IMR-90 (cell line): ENCODE results near the gene DTX1. TPM values are rescaled to one million over a fixed set of nuclear protein-coding genes. Genes with fewer than 3 reads are reported as not detected.

Experiments
- ATAC-seq: fragments of 200-7000 bp; cut with Tn5 transposase; 2 replicates; pipeline ENCODE4 v1.9.1; 2020; ENCODE audit warnings: low read depth, mild to moderate bottlenecking, moderate library complexity
- BruUV-seq: library from RNA; stranded (reverse); fragments of 400-500 nt; replicated peaks from 2 replicates; lab custom pipeline; 2021; lab: Mats Ljungman, UMichigan
- CTCF ChIA-PET: fragments of 300-600 bp; formaldehyde crosslinking; extraction: SDS; loops from one replicate; lab custom pipeline; 2021; ENCODE audit warnings: antibody characterized with exemption; lab: Yijun Ruan, JAX
- POLR2A ChIA-PET: fragments of 300-600 bp; sonication (Branson Sonifier 250); formaldehyde crosslinking; loops from one replicate; lab custom pipeline; 2022; ENCODE audit warnings: antibody characterized with exemption; ENCODE audit not compliant: unreplicated experiment; lab: Charles Lee
- DNase-seq: peaks from one replicate; pipeline ENCODE4 v3.0.0; 2013
- H2AFZ ChIP-seq: replicated peaks from 2 replicates; pipeline ENCODE3; 2013; ENCODE audit warnings: low read length, mild to moderate bottlenecking; ENCODE audit not compliant: poor library complexity
- H2AK5ac ChIP-seq: 2 replicates; pipeline ENCODE4 v1.6.1; 2013; ENCODE audit warnings: low read depth, low read length, inconsistent platforms
- H2AK9ac ChIP-seq: replicated peaks from 2 replicates; pipeline ENCODE3; 2013; ENCODE audit warnings: mild to moderate bottlenecking, low read depth, low read length, moderate library complexity; ENCODE audit not compliant: poor library complexity
- H2BK120ac ChIP-seq: 2 replicates; pipeline ENCODE4 v1.6.1; 2013; ENCODE audit warnings: low read depth, low read length, inconsistent platforms
- H2BK15ac ChIP-seq: 3 replicates; pipeline ENCODE4 v1.6.1; 2013; ENCODE audit warnings: low read depth, low read length, inconsistent platforms
- H2BK20ac ChIP-seq: 2 replicates; pipeline ENCODE4 v1.6.1; 2013; ENCODE audit warnings: low read depth, mild to moderate bottlenecking, inconsistent platforms, low read length, moderate library complexity
- H2BK5ac ChIP-seq: 2 replicates; pipeline ENCODE4 v1.6.1; 2013; ENCODE audit warnings: mild to moderate bottlenecking, low read depth, low read length, inconsistent platforms; ENCODE audit not compliant: poor library complexity, severe bottlenecking
- H3K14ac ChIP-seq: replicated peaks from 2 replicates; pipeline ENCODE4 v1.6.1; 2013; ENCODE audit warnings: low read depth, low read length, inconsistent platforms
- H3K18ac ChIP-seq: 2 replicates; pipeline ENCODE4 v1.6.1; 2013; ENCODE audit warnings: low read depth, low read length, control low read depth
- H3K23ac ChIP-seq: 2 replicates; pipeline ENCODE4 v1.6.1; 2013; ENCODE audit warnings: low read depth, low read length, inconsistent platforms
- H3K27ac ChIP-seq: 2 replicates; pipeline ENCODE4 v1.5.1; 2013; ENCODE audit warnings: mild to moderate bottlenecking, control low read depth, low read length; ENCODE audit not compliant: insufficient read depth
- H3K27me3 ChIP-seq: 2 replicates; pipeline ENCODE4 v1.6.1; 2013; ENCODE audit warnings: low read length; ENCODE audit not compliant: control insufficient read depth, insufficient read depth
- H3K36me3 ChIP-seq: 2 replicates; pipeline ENCODE4 v1.6.1; 2013; ENCODE audit warnings: low read length, mixed read lengths; ENCODE audit not compliant: control insufficient read depth, insufficient read depth
- H3K4ac ChIP-seq: 2 replicates; pipeline ENCODE4 v1.6.1; 2013; ENCODE audit warnings: low read depth, low read length, inconsistent platforms
- H3K4me1 ChIP-seq: 2 replicates; pipeline ENCODE4 v1.6.1; 2013; ENCODE audit warnings: low read length, mixed read lengths; ENCODE audit not compliant: control insufficient read depth, insufficient read depth
- H3K4me2 ChIP-seq: 2 replicates; pipeline ENCODE4 v1.6.1; 2013; ENCODE audit warnings: low read depth, mild to moderate bottlenecking, control low read depth, low read length, moderate library complexity
- H3K4me3 ChIP-seq: 2 replicates; pipeline ENCODE4 v1.5.1; 2013; ENCODE audit warnings: low read depth, mild to moderate bottlenecking, control low read depth, low read length, moderate library complexity; ENCODE audit not compliant: insufficient read depth
- H3K56ac ChIP-seq: 2 replicates; pipeline ENCODE4 v1.6.1; 2013; ENCODE audit warnings: low read length, inconsistent platforms; ENCODE audit not compliant: insufficient read depth; ENCODE audit errors: extremely low read depth
- H3K79me1 ChIP-seq, 2 experiments: 2 replicates each; pipeline ENCODE4 v1.6.1; 2013; ENCODE audit warnings: low read length in 2 of 2, inconsistent platforms in 1 of 2, low read depth in 1 of 2
- H3K9ac ChIP-seq: 2 replicates; pipeline ENCODE4 v1.6.1; 2013; ENCODE audit warnings: low read depth, low read length, control low read depth
- H3K9me1 ChIP-seq: 2 replicates; pipeline ENCODE4 v1.6.1; 2013; ENCODE audit warnings: low read length, inconsistent platforms; ENCODE audit not compliant: insufficient read depth
- H3K9me3 ChIP-seq: 2 replicates; pipeline ENCODE4 v1.6.1; 2013; ENCODE audit warnings: low read length; ENCODE audit not compliant: control insufficient read depth, insufficient read depth
- H4K20me1 ChIP-seq: 2 replicates; pipeline ENCODE4 v1.6.1; 2013; ENCODE audit warnings: low read length, inconsistent platforms; ENCODE audit not compliant: insufficient read depth
- H4K5ac ChIP-seq: 2 replicates; pipeline ENCODE4 v1.6.1; 2013; ENCODE audit warnings: mild to moderate bottlenecking, low read depth, low read length, control low read depth
- H4K8ac ChIP-seq, 2 experiments: 2 replicates each; pipeline ENCODE4 v1.6.1; 2013; ENCODE audit warnings: low read depth in 2 of 2, low read length in 2 of 2, control low read depth in 1 of 2, inconsistent platforms in 1 of 2
- H4K91ac ChIP-seq: 2 replicates; pipeline ENCODE4 v1.6.1; 2013; ENCODE audit warnings: low read depth, low read length, inconsistent platforms; ENCODE audit not compliant: insufficient read depth
- BHLHE40 ChIP-seq: fragments of 150-350 bp; IDR thresholded peaks from 2 replicates; pipeline ENCODE4 v1.6.1; 2016; ENCODE audit warnings: mild to moderate bottlenecking, low read depth, low read length
- CEBPB ChIP-seq: IDR thresholded peaks from 2 replicates; pipeline ENCODE4 v1.6.1; 2012; ENCODE audit warnings: low read depth, low read length, improper control_type of control experiment
- CHD1 ChIP-seq: IDR thresholded peaks from 2 replicates; pipeline ENCODE4 v1.6.1; 2012; ENCODE audit warnings: low read depth, low read length, improper control_type of control experiment
- CTCF ChIP-seq: conservative IDR thresholded peaks from 2 replicates; pipeline ENCODE4 v1.5.1; 2012; ENCODE audit warnings: mild to moderate bottlenecking, low read depth, low read length, improper control_type of control experiment
- ELK1 ChIP-seq: fragments of 150-350 bp; IDR thresholded peaks from 2 replicates; pipeline ENCODE4 v1.6.1; 2016; ENCODE audit warnings: low read depth, mild to moderate bottlenecking, low read length, moderate library complexity, borderline replicate concordance
- FOS ChIP-seq: fragments of 150-350 bp; IDR thresholded peaks from 2 replicates; pipeline ENCODE4 v1.6.1; 2016; ENCODE audit warnings: low read depth, low read length
- MAZ ChIP-seq: IDR thresholded peaks from 2 replicates; pipeline ENCODE4 v1.6.1; 2012; ENCODE audit warnings: low read depth, mild to moderate bottlenecking, low read length, improper control_type of control experiment, moderate library complexity, borderline replicate concordance
- MXI1 ChIP-seq: IDR thresholded peaks from 2 replicates; pipeline ENCODE4 v1.6.1; 2012; ENCODE audit warnings: low read depth, mild to moderate bottlenecking, low read length, moderate library complexity, borderline replicate concordance
- NFE2L2 ChIP-seq: fragments of 150-350 bp; IDR thresholded peaks from 2 replicates; pipeline ENCODE4 v1.6.1; 2016; ENCODE audit warnings: low read depth, mild to moderate bottlenecking, low read length
- RAD21 ChIP-seq: IDR thresholded peaks from 2 replicates; pipeline ENCODE4 v1.6.1; 2012; ENCODE audit warnings: low read length, improper control_type of control experiment
- RCOR1 ChIP-seq: IDR thresholded peaks from 2 replicates; pipeline ENCODE4 v1.6.1; 2012; ENCODE audit warnings: mild to moderate bottlenecking, low read length, improper control_type of control experiment; ENCODE audit not compliant: insufficient replicate concordance
- RFX5 ChIP-seq: IDR thresholded peaks from 2 replicates; pipeline ENCODE4 v1.8.0; 2012; ENCODE audit warnings: low read depth, mild to moderate bottlenecking, low read length, moderate library complexity
- SMC3 ChIP-seq: fragments of 150-350 bp; IDR thresholded peaks from 2 replicates; pipeline ENCODE4 v1.6.1; 2016; ENCODE audit warnings: low read depth, mild to moderate bottlenecking, antibody characterized with exemption, low read length, moderate library complexity
- USF2 ChIP-seq: fragments of 150-350 bp; IDR thresholded peaks from 2 replicates; pipeline ENCODE4 v1.6.1; 2017; ENCODE audit warnings: mild to moderate bottlenecking, antibody characterized with exemption, low read length, low read depth
- WGBS, 2 experiments: methylation state at CpG; one replicate each; pipeline versions ENCODE4 v1.1.5 to v1.1.7; 2013; ENCODE audit warnings: missing lambda C conversion rate in 2 of 2; ENCODE audit not compliant: insufficient read length in 1 of 2; ENCODE audit errors: extremely low coverage in 2 of 2; 5-methylcytosine and 5-hydroxymethylcytosine counted together
- dilution Hi-C: fragments of 300-500 bp; cut with HindIII; formaldehyde crosslinking; loops from one replicate; pipeline ENCODE4 v1.14.3; 2018; ENCODE audit warnings: low sequenced_read_pairs; ENCODE audit not compliant: unreplicated experiment
- in situ Hi-C: fragments of 300-500 bp; cut with MboI; formaldehyde crosslinking; loops from 3 replicates; pipeline ENCODE4 v1.14.3; 2019; ENCODE audit warnings: low sequenced_read_pairs, inconsistent platforms, mixed read lengths
- intact Hi-C: fragments of 100-400 bp; cut with micrococcal nuclease; formaldehyde crosslinking; loops from 2 replicates; pipeline ENCODE4 v1.10.0; 2022
- polyA plus RNA-seq, 3 experiments: library from polyadenylated mRNA; depleted of rRNA; stranded (reverse); fragments of >200 nt; gene quantifications; 2 replicates each; pipeline ENCODE4 v1.2.3, GENCODE V29; 2012; ENCODE audit warnings: low replicate concordance in 1 of 3
- total RNA-seq: library from RNA; depleted of rRNA; stranded (reverse); fragments of >200 nt; gene quantifications from 2 replicates; pipeline ENCODE4 v1.2.3, GENCODE V29; 2012

Gene DTX1
- total and polyA plus RNA-seq, 2 of the 4 experiments (the other 2 are of a cell fraction): not detected

- dilution Hi-C loops (no loop called here), in situ Hi-C loops (no loop called here), intact Hi-C loops (no loop called here)
- H3K18ac ChIP-seq: no peak overlapping the region
- no peaks in the 10 kb centered on the region for H4K20me1 ChIP-seq
- no peak overlapping the region for H3K23ac ChIP-seq
- H2BK5ac ChIP-seq: no peak overlapping the region
- H3K56ac ChIP-seq: no peak overlapping the region
- H2AFZ ChIP-seq: no peak overlapping the region
- no peak overlapping the region for H3K27ac ChIP-seq
- H3K14ac ChIP-seq: no peak overlapping the region
- no peaks in the 10 kb centered on the region for H3K9me3 ChIP-seq
- no peak overlapping the region for H4K8ac ChIP-seq
- peaks cover 16% of the 10 kb centered on the region for H3K27me3 ChIP-seq
- ATAC-seq: no peak
- no peaks in the 10 kb centered on the region for H3K9me1 ChIP-seq
- H2BK20ac ChIP-seq: no peak overlapping the region
- H3K4me1 ChIP-seq: no peaks in the 10 kb centered on the region
- WGBS, 2 experiments: 60% methylated on average over 1 of the region's 9 CpGs; no CpG with 5 or more reads in 1 of the 2 experiments
- TF ChIP-seq ELK1 (no peak), BHLHE40 (no peak), RAD21 (no peak), FOS (no peak), CEBPB (no peak), SMC3 (no peak), USF2 (no peak), MAZ (no peak), CTCF (no peak), RCOR1 (no peak), CHD1 (no peak), MXI1 (no peak), RFX5 (no peak), NFE2L2 (no peak)
- no peak overlapping the region for H2AK5ac ChIP-seq
- no peak overlapping the region for H3K4ac ChIP-seq
- no peak overlapping the region for H4K5ac ChIP-seq
- DNase-seq: no peak
- no peaks in the 10 kb centered on the region for H3K79me1 ChIP-seq
- ChIA-PET POLR2A (no interaction called here), CTCF (no interaction called here)
- no peak overlapping the region for H4K91ac ChIP-seq
- H3K9ac ChIP-seq: no peak overlapping the region
- H2BK15ac ChIP-seq: no peak overlapping the region
- no TSS peak for BruUV-seq
- no peak overlapping the region for H3K4me3 ChIP-seq
- no peak overlapping the region for H2BK120ac ChIP-seq
- H3K36me3 ChIP-seq: no peaks in the 10 kb centered on the region
- H2AK9ac ChIP-seq: no peak overlapping the region
- H3K4me2 ChIP-seq: no peak overlapping the region
Observed at GRCh38 chr12:113082486-113083148, 26.1 kb downstream of the DTX1 start.
